HFF-Myc (cell line): Measurements from ENCODE around the gene STK16.
A peak's percentile ranks its signal among the peaks of the same experiment; 100 is the strongest.

Source experiments
- DNase-seq: peaks from one replicate; pipeline ENCODE4 v3.0.0-alpha.2; 2011; ENCODE audit warnings: low read depth; ENCODE audit errors: extremely low read depth
- H3K4me3 ChIP-seq: replicated peaks from 2 replicates; pipeline ENCODE4 v1.5.1; 2011; ENCODE audit warnings: low read depth, mild to moderate bottlenecking, control low read depth, low read length
- TF ChIP-seq, protein P1 (sequence below): IDR thresholded peaks from 2 replicates; pipeline ENCODE4 v1.5.1; 2012; ENCODE audit warnings: mild to moderate bottlenecking, low read depth, low read length, control low read depth; ENCODE audit errors: missing control alignments

Gene STK16

DNA sequence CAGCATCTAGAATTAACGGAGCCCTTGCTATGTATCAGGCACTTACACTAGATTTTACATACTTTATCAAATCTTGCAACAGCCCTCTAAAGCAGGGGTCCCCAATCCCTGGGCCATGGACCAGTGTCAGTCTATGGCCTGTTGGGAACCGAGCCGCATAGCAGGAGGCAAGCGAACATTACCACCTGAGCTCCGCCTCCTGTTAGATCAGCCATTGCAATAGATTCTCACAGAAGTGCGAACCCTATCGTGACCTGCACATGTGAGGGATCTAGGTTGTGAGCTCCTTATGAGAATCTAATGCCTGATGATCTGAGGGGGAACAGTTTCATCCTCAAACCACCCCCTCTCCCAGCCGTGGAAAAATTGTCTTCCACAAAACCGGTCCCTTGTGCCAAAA is 47.3 kb downstream of the STK16 start:
- TF ChIP-seq, protein P1, sequence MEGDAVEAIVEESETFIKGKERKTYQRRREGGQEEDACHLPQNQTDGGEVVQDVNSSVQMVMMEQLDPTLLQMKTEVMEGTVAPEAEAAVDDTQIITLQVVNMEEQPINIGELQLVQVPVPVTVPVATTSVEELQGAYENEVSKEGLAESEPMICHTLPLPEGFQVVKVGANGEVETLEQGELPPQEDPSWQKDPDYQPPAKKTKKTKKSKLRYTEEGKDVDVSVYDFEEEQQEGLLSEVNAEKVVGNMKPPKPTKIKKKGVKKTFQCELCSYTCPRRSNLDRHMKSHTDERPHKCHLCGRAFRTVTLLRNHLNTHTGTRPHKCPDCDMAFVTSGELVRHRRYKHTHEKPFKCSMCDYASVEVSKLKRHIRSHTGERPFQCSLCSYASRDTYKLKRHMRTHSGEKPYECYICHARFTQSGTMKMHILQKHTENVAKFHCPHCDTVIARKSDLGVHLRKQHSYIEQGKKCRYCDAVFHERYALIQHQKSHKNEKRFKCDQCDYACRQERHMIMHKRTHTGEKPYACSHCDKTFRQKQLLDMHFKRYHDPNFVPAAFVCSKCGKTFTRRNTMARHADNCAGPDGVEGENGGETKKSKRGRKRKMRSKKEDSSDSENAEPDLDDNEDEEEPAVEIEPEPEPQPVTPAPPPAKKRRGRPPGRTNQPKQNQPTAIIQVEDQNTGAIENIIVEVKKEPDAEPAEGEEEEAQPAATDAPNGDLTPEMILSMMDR, result no peak
- no peak overlapping the region for H3K4me3 ChIP-seq
- no peak for DNase-seq

DNA sequence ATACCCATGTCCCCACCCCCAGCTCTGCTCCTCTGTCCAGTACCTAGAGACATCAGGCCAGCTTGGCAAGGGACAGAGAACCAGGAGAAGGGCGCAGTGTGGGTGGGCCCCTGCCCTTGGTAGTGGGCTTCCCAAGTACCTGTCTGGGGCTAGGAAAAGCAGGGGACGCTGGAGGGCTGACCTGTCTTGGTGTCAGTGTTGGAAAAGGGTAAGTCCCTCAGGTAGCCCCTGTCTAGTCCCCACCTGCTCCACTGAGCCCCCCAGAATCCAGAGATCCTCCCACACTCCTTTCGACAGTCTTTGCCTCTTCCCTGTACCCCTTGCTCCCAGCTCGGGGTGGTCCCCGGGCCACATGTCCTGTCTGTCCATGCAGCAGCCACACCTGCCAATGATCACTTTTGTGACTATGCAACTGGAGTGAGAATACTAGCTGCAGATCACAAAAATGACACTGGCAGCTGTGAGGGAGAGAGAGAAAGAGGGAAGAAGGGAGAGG is 48.5 kb downstream of the STK16 start:
- TF ChIP-seq, protein P1, result no peak
- H3K4me3 ChIP-seq, result no peak overlapping the region
- no peak for DNase-seq

DNA sequence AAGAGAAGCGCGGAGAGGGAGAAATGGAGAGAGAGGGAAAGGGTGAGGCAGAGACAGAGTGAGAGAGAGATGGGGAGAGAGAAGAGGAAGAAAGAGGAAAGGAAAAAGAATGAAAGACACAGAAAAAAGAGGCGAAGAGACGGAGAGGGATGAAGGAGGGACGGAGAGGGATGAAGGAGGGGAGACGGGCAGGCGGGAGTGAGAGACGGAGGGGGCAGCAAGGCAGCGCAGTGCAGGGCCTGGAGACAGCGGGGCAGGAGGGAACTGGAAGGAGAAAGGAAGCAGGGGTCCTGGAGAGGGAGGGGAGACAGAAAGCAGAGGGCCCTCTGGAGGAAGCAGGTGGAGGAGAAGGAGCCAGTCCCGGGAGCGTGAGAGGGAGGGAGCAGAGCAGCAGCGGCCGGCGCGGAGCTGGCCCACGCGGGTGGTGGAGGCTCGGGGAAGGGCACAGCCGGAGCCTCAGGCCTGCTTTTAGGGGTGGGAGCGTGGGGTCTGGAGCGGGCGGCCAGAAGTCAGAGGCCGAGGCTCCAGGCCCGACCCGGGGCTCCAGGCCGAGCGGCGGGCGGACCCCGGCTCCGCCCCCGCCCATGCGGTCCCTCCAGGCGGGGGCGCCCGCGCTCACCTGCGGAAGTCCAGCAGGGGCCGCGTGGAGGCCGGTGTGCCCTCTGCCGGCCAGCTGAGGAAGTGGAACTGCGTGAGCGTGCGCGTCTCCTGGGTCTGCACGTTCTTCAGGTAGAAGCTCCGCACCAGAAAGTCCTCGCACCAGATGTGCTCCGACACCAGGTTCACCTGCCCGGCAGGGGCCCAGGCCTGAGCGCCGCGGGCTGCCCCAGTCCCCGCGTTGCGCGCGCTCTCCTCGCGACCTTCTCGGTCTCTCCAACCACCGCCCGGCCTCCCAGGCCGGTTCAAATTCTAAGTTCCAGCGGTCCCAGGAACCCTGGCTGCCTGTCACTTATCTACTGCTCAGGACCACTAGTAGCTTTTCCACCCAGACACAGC is 49.4 kb downstream of the STK16 start:
- DNase-seq, result no peak
- peak overlapping the region; percentile 38 for H3K4me3 ChIP-seq
- TF ChIP-seq, protein P1, result peak; percentile 91

DNA sequence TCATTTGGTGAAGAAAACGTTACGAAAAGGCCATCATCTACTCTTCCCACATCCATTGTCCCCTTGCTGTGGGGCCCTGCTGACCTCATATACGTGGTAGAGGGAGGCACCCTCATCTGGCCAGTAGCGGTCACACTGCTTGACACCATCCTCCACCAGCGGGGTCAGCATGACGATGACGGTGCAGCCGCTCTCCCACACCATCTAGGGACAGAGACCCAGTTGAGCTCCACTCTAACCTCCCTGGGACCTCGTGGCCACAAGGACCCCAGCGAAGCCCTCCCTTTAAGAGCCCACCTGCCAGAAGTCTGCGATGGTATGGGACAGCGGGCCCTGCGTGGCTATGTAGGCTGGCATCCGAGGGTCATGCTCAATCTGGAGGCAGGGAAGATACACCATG is 50.9 kb downstream of the STK16 start:
- no peak overlapping the region for H3K4me3 ChIP-seq
- no peak for DNase-seq
- TF ChIP-seq, protein P1, result no peak

DNA sequence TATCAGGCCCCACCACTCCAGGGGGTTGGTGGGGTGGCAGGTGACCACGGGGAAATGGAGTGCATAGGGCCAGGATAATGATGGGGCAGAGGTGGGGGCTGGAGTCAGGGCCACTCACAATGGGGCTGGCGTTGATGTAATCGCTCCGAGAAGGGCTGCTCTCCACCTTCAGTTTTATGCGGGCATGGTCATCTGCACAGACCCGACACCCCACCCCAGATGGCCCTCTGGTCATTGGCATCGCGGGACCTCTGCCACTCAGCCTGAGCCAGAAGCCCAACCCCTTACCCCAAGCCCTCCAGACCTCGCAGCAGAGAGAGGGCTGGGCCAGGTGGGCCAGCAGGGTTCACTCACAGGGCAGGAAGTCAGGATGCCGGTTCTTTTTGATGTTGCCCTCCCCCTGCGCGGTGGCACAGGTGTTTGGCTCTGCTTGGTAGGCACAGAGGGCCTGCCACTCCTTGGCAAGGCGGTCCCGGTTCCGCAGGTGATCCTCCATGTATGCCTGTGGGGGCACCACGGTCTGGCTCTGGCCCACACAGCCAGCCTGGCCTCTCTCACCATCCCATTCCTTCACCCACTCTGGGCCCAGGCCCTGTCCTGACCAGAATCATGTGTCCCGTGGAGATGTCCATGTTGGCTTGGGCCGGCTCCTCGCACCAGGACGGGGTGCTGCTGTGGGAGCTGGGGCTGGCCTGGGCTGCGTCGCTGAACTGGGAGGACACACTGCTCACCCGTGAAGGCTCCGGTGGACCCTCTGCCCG is 51.5 kb downstream of the STK16 start:
- TF ChIP-seq, protein P1, result no peak
- DNase-seq, result no peak
- H3K4me3 ChIP-seq, result no peak overlapping the region

DNA sequence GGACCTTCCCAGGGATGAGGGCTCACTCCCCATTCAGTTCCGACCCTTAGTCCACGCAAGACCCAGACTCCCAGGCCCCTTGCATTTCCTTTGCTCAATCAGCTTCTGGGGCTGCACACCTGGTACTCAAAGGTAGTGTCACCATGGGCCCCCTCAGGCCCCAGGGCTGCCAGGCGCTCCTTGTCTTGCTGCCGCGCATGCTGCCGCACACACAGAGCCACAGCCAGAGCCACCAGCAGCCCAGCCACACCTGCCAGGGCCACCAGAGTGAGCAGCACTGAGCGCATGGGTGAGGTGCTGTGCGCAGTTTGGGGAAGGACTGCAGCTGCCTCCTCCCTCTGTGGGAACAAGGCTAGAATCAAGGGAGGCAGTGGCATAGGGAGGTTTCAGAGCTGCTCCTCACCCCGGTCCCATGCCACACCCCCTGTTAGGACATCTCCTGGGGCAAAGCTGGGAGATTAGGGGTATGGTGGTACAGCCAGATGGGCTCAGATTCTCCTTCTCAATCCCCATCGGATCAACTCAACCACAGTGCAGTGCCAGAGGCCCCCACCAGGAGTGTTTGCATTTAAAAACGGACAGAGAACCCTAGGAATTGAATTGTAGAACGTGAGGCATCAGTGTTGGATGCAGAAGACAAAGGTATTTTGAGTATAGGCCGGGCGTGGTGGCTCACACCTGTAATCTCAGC is 52.6 kb downstream of the STK16 start:
- no peak for DNase-seq
- TF ChIP-seq, protein P1, result no peak
- no peak overlapping the region for H3K4me3 ChIP-seq
